ENCODE data around the gene ZFP91.

ZFP91 gene

GRCh38 chr11:58641341-58641740 is 62.5 kb downstream of the ZFP91 start:
- no peak overlapping the region for H3K4me3 ChIP-seq (ENCODE audit: low read depth, low read length)
- no peaks in the 10 kb centered on the region for H3K79me2 ChIP-seq (ENCODE audit: control insufficient read depth, insufficient read depth, low read length, poor library complexity)
- H3K4me1 ChIP-seq (ENCODE audit: control insufficient read depth in 1 of 2, insufficient read depth in 2 of 2, low read length in 2 of 2): no peaks in the 10 kb centered on the region
- no peak overlapping the region for H4K8ac ChIP-seq (ENCODE audit: low read depth, low read length)
- no peak overlapping the region for H3K4me2 ChIP-seq (ENCODE audit: low read length)
- no peak for DNase-seq
- H3K79me1 ChIP-seq (ENCODE audit: low read length): no peaks in the 10 kb centered on the region
- no peak overlapping the region for H3K23ac ChIP-seq (ENCODE audit: low read length)
- no peak overlapping the region for H3K9ac ChIP-seq (ENCODE audit: low read length)
- no peak overlapping the region for H3K14ac ChIP-seq (ENCODE audit: low read length)
- no peak overlapping the region for H4K91ac ChIP-seq (ENCODE audit: low read depth, low read length)
- H3K18ac ChIP-seq (ENCODE audit: low read length): no peak overlapping the region
- WGBS (ENCODE audit: extremely low coverage, insufficient coverage, insufficient read length): no CpG with 5 or more reads among the region's 3 CpGs
- no peak overlapping the region for H3K4ac ChIP-seq (ENCODE audit: low read depth, low read length)
- H3K36me3 ChIP-seq (ENCODE audit: control insufficient read depth in 1 of 2, insufficient read depth in 2 of 2, low read length in 2 of 2): no peaks in the 10 kb centered on the region
- H3K9me3 ChIP-seq (ENCODE audit: insufficient read depth, low read depth, low read length): peaks cover 8% of the 10 kb centered on the region
- no peak overlapping the region for H4K12ac ChIP-seq (ENCODE audit: low read depth, low read length)
- no peak overlapping the region for H2BK120ac ChIP-seq (ENCODE audit: insufficient read depth, low read length, poor library complexity)
- no peak overlapping the region for H2AFZ ChIP-seq (ENCODE audit: insufficient read depth, low read length, poor library complexity)
- no peaks in the 10 kb centered on the region for H3K27me3 ChIP-seq (ENCODE audit: insufficient read depth, low read length)
- H2AK5ac ChIP-seq (ENCODE audit: low read length): no peak overlapping the region
- no peak overlapping the region for H3K27ac ChIP-seq (ENCODE audit: low read depth, low read length)
- H2BK12ac ChIP-seq (ENCODE audit: low read length): no peak overlapping the region
- H2BK5ac ChIP-seq (ENCODE audit: low read depth, low read length, poor library complexity): no peak overlapping the region

GRCh38 chr11:58641803-58642581 is 63.1 kb downstream of the ZFP91 start:
- no peaks in the 10 kb centered on the region for H3K79me1 ChIP-seq (ENCODE audit: low read length)
- H3K23ac ChIP-seq (ENCODE audit: low read length): no peak overlapping the region
- H2AFZ ChIP-seq (ENCODE audit: insufficient read depth, low read length, poor library complexity): no peak overlapping the region
- no peaks in the 10 kb centered on the region for H3K27me3 ChIP-seq (ENCODE audit: insufficient read depth, low read length)
- no peaks in the 10 kb centered on the region for H3K36me3 ChIP-seq (ENCODE audit: control insufficient read depth in 1 of 2, insufficient read depth in 2 of 2, low read length in 2 of 2)
- H2BK120ac ChIP-seq (ENCODE audit: insufficient read depth, low read length, poor library complexity): no peak overlapping the region
- H3K14ac ChIP-seq (ENCODE audit: low read length): no peak overlapping the region
- H2BK5ac ChIP-seq (ENCODE audit: low read depth, low read length, poor library complexity): no peak overlapping the region
- H4K8ac ChIP-seq (ENCODE audit: low read depth, low read length): no peak overlapping the region
- no peak for DNase-seq
- no peaks in the 10 kb centered on the region for H3K79me2 ChIP-seq (ENCODE audit: control insufficient read depth, insufficient read depth, low read length, poor library complexity)
- H4K12ac ChIP-seq (ENCODE audit: low read depth, low read length): no peak overlapping the region
- H3K4me1 ChIP-seq (ENCODE audit: control insufficient read depth in 1 of 2, insufficient read depth in 2 of 2, low read length in 2 of 2): no peaks in the 10 kb centered on the region
- no peak overlapping the region for H3K27ac ChIP-seq (ENCODE audit: low read depth, low read length)
- H3K4me2 ChIP-seq (ENCODE audit: low read length): no peak overlapping the region
- H2AK5ac ChIP-seq (ENCODE audit: low read length): no peak overlapping the region
- no peak overlapping the region for H3K4ac ChIP-seq (ENCODE audit: low read depth, low read length)
- peaks cover 8% of the 10 kb centered on the region for H3K9me3 ChIP-seq (ENCODE audit: insufficient read depth, low read depth, low read length)
- no peak overlapping the region for H3K4me3 ChIP-seq (ENCODE audit: low read depth, low read length)
- H3K9ac ChIP-seq (ENCODE audit: low read length): no peak overlapping the region
- no CpG with 5 or more reads among the region's 7 CpGs for WGBS (ENCODE audit: extremely low coverage, insufficient coverage, insufficient read length)
- H4K91ac ChIP-seq (ENCODE audit: low read depth, low read length): no peak overlapping the region
- no peak overlapping the region for H2BK12ac ChIP-seq (ENCODE audit: low read length)
- no peak overlapping the region for H3K18ac ChIP-seq (ENCODE audit: low read length)

- Histone ChIP-seq H3K23ac (ENCODE audit: low read length) (no peak overlapping the region), H4K8ac (ENCODE audit: low read depth, low read length) (no peak overlapping the region), H2AFZ (ENCODE audit: insufficient read depth, low read length, poor library complexity) (no peak overlapping the region), H3K27ac (ENCODE audit: low read depth, low read length) (no peak overlapping the region), H3K14ac (ENCODE audit: low read length) (no peak overlapping the region), H3K27me3 (ENCODE audit: insufficient read depth, low read length) (no peaks in the 10 kb centered on the region), H2BK12ac (ENCODE audit: low read length) (no peak overlapping the region), H3K4me2 (ENCODE audit: low read length) (no peak overlapping the region), H3K4me3 (ENCODE audit: low read depth, low read length) (no peak overlapping the region), H3K79me1 (ENCODE audit: low read length) (no peaks in the 10 kb centered on the region), H3K79me2 (ENCODE audit: control insufficient read depth, insufficient read depth, low read length, poor library complexity) (no peaks in the 10 kb centered on the region), H3K9me3 (ENCODE audit: insufficient read depth, low read depth, low read length) (peaks cover 6% of the 10 kb centered on the region), H3K4ac (ENCODE audit: low read depth, low read length) (no peak overlapping the region), H3K36me3 (ENCODE audit: control insufficient read depth in 1 of 2, insufficient read depth in 2 of 2, low read length in 2 of 2) (no peaks in the 10 kb centered on the region), H3K9ac (ENCODE audit: low read length) (no peak overlapping the region), H3K18ac (ENCODE audit: low read length) (no peak overlapping the region), H3K4me1 (ENCODE audit: control insufficient read depth in 1 of 2, insufficient read depth in 2 of 2, low read length in 2 of 2) (no peaks in the 10 kb centered on the region), H2BK5ac (ENCODE audit: low read depth, low read length, poor library complexity) (no peak overlapping the region), H4K91ac (ENCODE audit: low read depth, low read length) (no peak overlapping the region), H2AK5ac (ENCODE audit: low read length) (no peak overlapping the region), H2BK120ac (ENCODE audit: insufficient read depth, low read length, poor library complexity) (no peak overlapping the region), H4K12ac (ENCODE audit: low read depth, low read length) (no peak overlapping the region)
- no peak for DNase-seq
Measured at GRCh38 chr11:58645854-58646253, 67.0 kb downstream of the ZFP91 start.

- no peaks in the 10 kb centered on the region for H3K79me1 ChIP-seq (ENCODE audit: low read length)
- H3K4me3 ChIP-seq (ENCODE audit: low read depth, low read length): no peak overlapping the region
- H2BK5ac ChIP-seq (ENCODE audit: low read depth, low read length, poor library complexity): no peak overlapping the region
- no peak overlapping the region for H2AFZ ChIP-seq (ENCODE audit: insufficient read depth, low read length, poor library complexity)
- H3K9me3 ChIP-seq (ENCODE audit: insufficient read depth, low read depth, low read length): peaks cover 6% of the 10 kb centered on the region
- no peaks in the 10 kb centered on the region for H3K36me3 ChIP-seq (ENCODE audit: control insufficient read depth in 1 of 2, insufficient read depth in 2 of 2, low read length in 2 of 2)
- DNase-seq: no peak
- H3K23ac ChIP-seq (ENCODE audit: low read length): no peak overlapping the region
- H3K18ac ChIP-seq (ENCODE audit: low read length): no peak overlapping the region
- no peak overlapping the region for H4K91ac ChIP-seq (ENCODE audit: low read depth, low read length)
- H3K27ac ChIP-seq (ENCODE audit: low read depth, low read length): no peak overlapping the region
- H3K4me2 ChIP-seq (ENCODE audit: low read length): no peak overlapping the region
- no peak overlapping the region for H2BK12ac ChIP-seq (ENCODE audit: low read length)
- no peak overlapping the region for H2BK120ac ChIP-seq (ENCODE audit: insufficient read depth, low read length, poor library complexity)
- no peaks in the 10 kb centered on the region for H3K27me3 ChIP-seq (ENCODE audit: insufficient read depth, low read length)
- no CpG with 5 or more reads among the region's 2 CpGs for WGBS (ENCODE audit: extremely low coverage, insufficient coverage, insufficient read length)
- H3K14ac ChIP-seq (ENCODE audit: low read length): no peak overlapping the region
- no peaks in the 10 kb centered on the region for H3K79me2 ChIP-seq (ENCODE audit: control insufficient read depth, insufficient read depth, low read length, poor library complexity)
- H4K8ac ChIP-seq (ENCODE audit: low read depth, low read length): no peak overlapping the region
- no peak overlapping the region for H4K12ac ChIP-seq (ENCODE audit: low read depth, low read length)
- no peak overlapping the region for H3K9ac ChIP-seq (ENCODE audit: low read length)
- peaks cover 0 to 3% of the 10 kb centered on the region in 2 experiments for H3K4me1 ChIP-seq (ENCODE audit: control insufficient read depth in 1 of 2, insufficient read depth in 2 of 2, low read length in 2 of 2)
- no peak overlapping the region for H3K4ac ChIP-seq (ENCODE audit: low read depth, low read length)
- H2AK5ac ChIP-seq (ENCODE audit: low read length): no peak overlapping the region
Measured at GRCh38 chr11:58647141-58647699, 68.4 kb downstream of the ZFP91 start.

All from trophoblast cell (in vitro differentiated cells and primary cell).